SK-N-SH (cell line): ENCODE data around the gene CTNNA3. TPM values are rescaled to one million over a fixed set of nuclear protein-coding genes. Genes with fewer than 3 reads are reported as not detected.
"Not testable (repeated sequence)": the region's sequence is repeated elsewhere in the genome, so short reads cannot be mapped to it uniquely, and the experiment has no call there.

Source experiments
- CTCF ChIA-PET: fragments of 300-600, 350-600 bp; formaldehyde crosslinking; extraction: SDS; loops from one replicate; lab custom pipeline; 2021; lab: Yijun Ruan, JAX
- POLR2A ChIA-PET: fragments of 350-600 bp; sonication (Branson Sonifier 250); formaldehyde crosslinking; extraction: SDS; loops from one replicate; lab custom pipeline; 2020; ENCODE audit warnings: antibody characterized with exemption, inconsistent platforms; lab: Yijun Ruan, JAX
- DNase-seq: peaks from one replicate; pipeline ENCODE4 v3.0.0; 2012
- H2AFZ ChIP-seq: fragments of 200-600 bp; sonication (generic); 2 replicates; pipeline ENCODE4 v1.8.1; 2016; ENCODE audit warnings: antibody characterized with exemption, mild to moderate bottlenecking, low read depth
- H3F3A ChIP-seq: fragments of 200-600 bp; sonication (generic); replicated peaks from 2 replicates; pipeline ENCODE3; 2016; ENCODE audit warnings: antibody characterized with exemption, mild to moderate bottlenecking; ENCODE audit not compliant: insufficient read depth
- H3K27ac ChIP-seq, 2 experiments: fragments of 200-500 bp in 1 of 2; fragments of 200-600 bp in 1 of 2; sonication (Bioruptor generic) in 1 of 2; sonication (generic), shearing (Covaris generic) in 1 of 2; 2 replicates each; pipeline versions ENCODE4 v1.5.1 to v1.6.1; 2014 to 2016; ENCODE audit warnings: low read depth in 2 of 2, inconsistent platforms in 1 of 2, low read length in 1 of 2, mild to moderate bottlenecking in 1 of 2, mixed read lengths in 1 of 2
- H3K27me3 ChIP-seq: fragments of 200-600 bp; sonication (generic), shearing (Covaris generic); 2 replicates; pipeline ENCODE4 v1.6.1; 2016; ENCODE audit warnings: mixed run types; ENCODE audit not compliant: insufficient read depth
- H3K36me3 ChIP-seq, 2 experiments: fragments of 200-500 bp in 1 of 2; fragments of 200-600 bp in 1 of 2; sonication (Bioruptor generic) in 1 of 2; sonication (generic) in 1 of 2; replicated peaks in 1 of 2; 2 replicates each; pipeline versions ENCODE3 to v1.5.1; 2014 to 2016; ENCODE audit warnings: low read length in 1 of 2, mild to moderate bottlenecking in 1 of 2; ENCODE audit not compliant: insufficient read depth in 2 of 2, control insufficient read depth in 1 of 2
- H3K4me1 ChIP-seq, 2 experiments: fragments of 200-500 bp in 1 of 2; fragments of 200-600 bp in 1 of 2; sonication (Bioruptor generic) in 1 of 2; sonication (generic), shearing (Covaris generic) in 1 of 2; 2 replicates each; pipeline versions ENCODE4 v1.5.1 to v1.6.1; 2014 to 2016; ENCODE audit warnings: low read depth in 1 of 2, low read length in 1 of 2, mixed run types in 1 of 2; ENCODE audit not compliant: insufficient read depth in 2 of 2, control insufficient read depth in 1 of 2
- H3K4me2 ChIP-seq: fragments of 200-600 bp; sonication (generic), shearing (Covaris generic); 2 replicates; pipeline ENCODE4 v1.6.1; 2017; ENCODE audit warnings: mixed run types
- H3K4me3 ChIP-seq, 2 experiments: fragments of 200-500 bp in 1 of 2; fragments of 200-600 bp in 1 of 2; sonication (Bioruptor generic) in 1 of 2; sonication (generic), shearing (Covaris generic) in 1 of 2; 2 replicates each; pipeline versions ENCODE4 v1.5.1 to v1.8.1; 2014 to 2016; ENCODE audit warnings: low read depth in 2 of 2, inconsistent platforms in 1 of 2, low read length in 1 of 2, mild to moderate bottlenecking in 1 of 2, mixed read lengths in 1 of 2, moderate library complexity in 1 of 2
- H3K79me2 ChIP-seq: fragments of 200-600 bp; sonication (generic); 2 replicates; pipeline ENCODE4 v1.8.1; 2017; ENCODE audit warnings: mild to moderate bottlenecking; ENCODE audit not compliant: insufficient read depth
- H3K9ac ChIP-seq: fragments of 200-600 bp; sonication (generic); 2 replicates; pipeline ENCODE4 v1.6.1; 2017; ENCODE audit warnings: mixed run types
- H3K9me2 ChIP-seq: fragments of 200-600 bp; sonication (generic); 2 replicates; pipeline ENCODE4 v1.6.1; 2017; ENCODE audit warnings: mixed run types
- H3K9me3 ChIP-seq: fragments of 200-600 bp; sonication (generic); 2 replicates; pipeline ENCODE4 v1.6.1; 2017; ENCODE audit warnings: mixed run types, mild to moderate bottlenecking, moderate library complexity
- H4K20me1 ChIP-seq: fragments of 200-600 bp; sonication (generic); 2 replicates; pipeline ENCODE4 v1.6.1; 2017; ENCODE audit warnings: mild to moderate bottlenecking, mixed run types; ENCODE audit not compliant: insufficient read depth
- FOXM1 ChIP-seq: IDR thresholded peaks from 2 replicates; pipeline ENCODE4 v1.4.0; 2012; ENCODE audit warnings: low read depth, mild to moderate bottlenecking
- GABPA ChIP-seq: IDR thresholded peaks from 2 replicates; pipeline ENCODE4 v1.4.0; 2012; ENCODE audit warnings: low read depth, mild to moderate bottlenecking
- MXI1 ChIP-seq: IDR thresholded peaks from 2 replicates; pipeline ENCODE4 v1.6.1; 2012; ENCODE audit warnings: mild to moderate bottlenecking, low read depth, low read length, improper control_type of control experiment
- NFIC ChIP-seq: IDR thresholded peaks from 2 replicates; pipeline ENCODE4 v1.4.0; 2012; ENCODE audit warnings: borderline replicate concordance
- POLR2AphosphoS5 ChIP-seq: IDR thresholded peaks from 2 replicates; pipeline ENCODE4 v1.6.1; 2012; ENCODE audit warnings: low read depth, low read length
- RCOR1 ChIP-seq: fragments of 150-350 bp; IDR thresholded peaks from 2 replicates; pipeline ENCODE4 v1.6.1; 2017; ENCODE audit warnings: antibody characterized with exemption, low read length
- RFX5 ChIP-seq: IDR thresholded peaks from 2 replicates; pipeline ENCODE4 v1.6.1; 2012; ENCODE audit warnings: mild to moderate bottlenecking, improper control_type of control experiment, low read length
- TCF12 ChIP-seq: IDR thresholded peaks from 2 replicates; pipeline ENCODE4 v1.4.0; 2012
- TEAD4 ChIP-seq: IDR thresholded peaks from 2 replicates; pipeline ENCODE4 v1.4.0; 2012; ENCODE audit warnings: mild to moderate bottlenecking, borderline replicate concordance; ENCODE audit not compliant: insufficient read depth
- YY1 ChIP-seq: IDR thresholded peaks from 2 replicates; pipeline ENCODE4 v1.4.0; 2012; ENCODE audit warnings: low read depth, mild to moderate bottlenecking
- WGBS: methylation state at CpG from one replicate; pipeline ENCODE4 v1.1.6; 2017; ENCODE audit warnings: low lambda C conversion rate; 5-methylcytosine and 5-hydroxymethylcytosine counted together
- polyA plus RNA-seq, 3 experiments: library from polyadenylated mRNA; depleted of rRNA; stranded (reverse); fragments of >200 nt; gene quantifications; 2 replicates each; pipeline ENCODE4 v1.2.3, GENCODE V29; 2012
- TF ChIP-seq, protein P1 (sequence below): IDR thresholded peaks from 2 replicates; pipeline ENCODE4; 2012
- TF ChIP-seq, protein P2 (sequence below): fragments of 200-600 bp; sonication (generic); IDR thresholded peaks from 2 replicates; pipeline ENCODE4 v1.6.1; 2017; ENCODE audit warnings: antibody characterized with exemption, mild to moderate bottlenecking, moderate library complexity
- TF ChIP-seq, protein P3 (sequence below): IDR thresholded peaks from 2 replicates; pipeline ENCODE4 v1.4.0; 2012; ENCODE audit warnings: low read depth
- TF ChIP-seq, protein P4 (sequence below): fragments of 150-350 bp; IDR thresholded peaks from 2 replicates; pipeline ENCODE4 v1.6.1; 2017; ENCODE audit warnings: antibody characterized with exemption, low read length, low read depth, borderline replicate concordance
- TF ChIP-seq, protein P5 (sequence below): fragments of 150-350 bp; IDR thresholded peaks from 2 replicates; pipeline ENCODE4 v1.6.1; 2016; ENCODE audit warnings: mild to moderate bottlenecking, low read depth, low read length

Gene CTNNA3
- polyA plus RNA-seq, 1 of the 3 experiments (the other 2 are of a cell fraction): not detected

DNA sequence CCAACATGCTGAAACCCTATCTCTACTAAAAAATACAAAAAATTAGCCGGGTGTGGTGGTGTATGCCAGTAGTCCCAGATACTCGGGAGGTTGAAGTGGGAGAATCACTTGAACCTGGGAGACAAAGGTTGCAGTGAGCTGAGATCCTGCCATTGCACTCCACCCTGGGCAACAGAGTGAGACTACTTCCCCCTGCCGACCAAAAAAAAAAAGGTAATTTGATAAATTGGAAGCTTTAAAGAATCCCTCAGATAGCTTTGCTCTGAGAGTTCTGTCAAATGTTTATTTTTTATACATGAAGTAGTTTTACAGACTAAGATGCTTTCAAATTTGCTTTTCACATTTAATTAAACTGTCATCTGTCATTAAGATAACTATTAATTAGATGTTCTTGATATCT lies 1333.5 kb downstream of the CTNNA3 start:
- Histone ChIP-seq H3F3A (no peaks in the 10 kb centered on the region), H2AFZ (no peak overlapping the region), H4K20me1 (no peaks in the 10 kb centered on the region), H3K9me3 (no peaks in the 10 kb centered on the region), H3K27me3 (no peaks in the 10 kb centered on the region), H3K4me1 (no peaks in the 10 kb centered on the region), H3K4me2 (no peak overlapping the region), H3K9ac (no peak overlapping the region), H3K27ac (no peak overlapping the region), H3K36me3 (no peaks in the 10 kb centered on the region), H3K4me3 (no peak overlapping the region), H3K79me2 (no peaks in the 10 kb centered on the region), H3K9me2 (no peaks in the 10 kb centered on the region)
- WGBS: 19% methylated on average over 3 of the region's 3 CpGs
- ChIA-PET POLR2A (no interaction called here), CTCF (interaction anchor here (1.7 kb wide), 1 partner anchor 14 kb away, joined by 4 read pairs; no protein-coding TSS in a partner anchor)
- TF ChIP-seq NFIC (no peak), YY1 (no peak), MXI1 (no peak), TEAD4 (no peak), RFX5 (no peak), FOXM1 (no peak), TCF12 (no peak)
- TF ChIP-seq, protein P1, sequence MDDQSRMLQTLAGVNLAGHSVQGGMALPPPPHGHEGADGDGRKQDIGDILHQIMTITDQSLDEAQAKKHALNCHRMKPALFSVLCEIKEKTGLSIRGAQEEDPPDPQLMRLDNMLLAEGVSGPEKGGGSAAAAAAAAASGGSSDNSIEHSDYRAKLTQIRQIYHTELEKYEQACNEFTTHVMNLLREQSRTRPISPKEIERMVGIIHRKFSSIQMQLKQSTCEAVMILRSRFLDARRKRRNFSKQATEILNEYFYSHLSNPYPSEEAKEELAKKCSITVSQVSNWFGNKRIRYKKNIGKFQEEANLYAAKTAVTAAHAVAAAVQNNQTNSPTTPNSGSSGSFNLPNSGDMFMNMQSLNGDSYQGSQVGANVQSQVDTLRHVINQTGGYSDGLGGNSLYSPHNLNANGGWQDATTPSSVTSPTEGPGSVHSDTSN: no peak
- TF ChIP-seq, protein P2, sequence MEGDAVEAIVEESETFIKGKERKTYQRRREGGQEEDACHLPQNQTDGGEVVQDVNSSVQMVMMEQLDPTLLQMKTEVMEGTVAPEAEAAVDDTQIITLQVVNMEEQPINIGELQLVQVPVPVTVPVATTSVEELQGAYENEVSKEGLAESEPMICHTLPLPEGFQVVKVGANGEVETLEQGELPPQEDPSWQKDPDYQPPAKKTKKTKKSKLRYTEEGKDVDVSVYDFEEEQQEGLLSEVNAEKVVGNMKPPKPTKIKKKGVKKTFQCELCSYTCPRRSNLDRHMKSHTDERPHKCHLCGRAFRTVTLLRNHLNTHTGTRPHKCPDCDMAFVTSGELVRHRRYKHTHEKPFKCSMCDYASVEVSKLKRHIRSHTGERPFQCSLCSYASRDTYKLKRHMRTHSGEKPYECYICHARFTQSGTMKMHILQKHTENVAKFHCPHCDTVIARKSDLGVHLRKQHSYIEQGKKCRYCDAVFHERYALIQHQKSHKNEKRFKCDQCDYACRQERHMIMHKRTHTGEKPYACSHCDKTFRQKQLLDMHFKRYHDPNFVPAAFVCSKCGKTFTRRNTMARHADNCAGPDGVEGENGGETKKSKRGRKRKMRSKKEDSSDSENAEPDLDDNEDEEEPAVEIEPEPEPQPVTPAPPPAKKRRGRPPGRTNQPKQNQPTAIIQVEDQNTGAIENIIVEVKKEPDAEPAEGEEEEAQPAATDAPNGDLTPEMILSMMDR: no peak
- no peak for DNase-seq

DNA sequence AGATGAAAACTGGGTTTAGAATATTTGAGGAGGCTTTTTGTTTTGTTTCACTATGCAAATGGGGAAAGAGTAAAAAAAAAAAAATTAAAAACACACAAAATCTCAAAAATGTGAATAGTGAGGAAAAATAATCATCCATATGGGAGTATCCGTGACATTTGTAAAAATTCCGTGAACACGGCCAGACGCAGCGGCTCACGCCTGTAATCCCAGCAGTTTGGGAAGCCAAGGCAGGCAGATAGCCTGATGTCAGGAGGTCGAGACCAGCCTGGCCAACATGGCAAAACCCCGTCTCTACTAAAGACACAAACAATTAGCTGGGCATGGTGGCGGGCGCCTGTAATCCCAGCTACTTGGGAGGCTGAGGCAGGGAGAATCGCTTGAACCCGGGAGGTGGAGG lies 1342.2 kb downstream of the CTNNA3 start:
- H3K9ac ChIP-seq, H4K20me1 ChIP-seq, H3K79me2 ChIP-seq, POLR2A ChIA-PET, H2AFZ ChIP-seq, H3K27me3 ChIP-seq, H3K4me1 ChIP-seq, H3K9me2 ChIP-seq, H3K27ac ChIP-seq, H3K36me3 ChIP-seq, CTCF ChIA-PET, H3K4me3 ChIP-seq, H3F3A ChIP-seq, DNase-seq, H3K4me2 ChIP-seq, H3K9me3 ChIP-seq: not testable (repeated sequence)
- 54% methylated on average over 8 of the region's 12 CpGs for WGBS

DNA sequence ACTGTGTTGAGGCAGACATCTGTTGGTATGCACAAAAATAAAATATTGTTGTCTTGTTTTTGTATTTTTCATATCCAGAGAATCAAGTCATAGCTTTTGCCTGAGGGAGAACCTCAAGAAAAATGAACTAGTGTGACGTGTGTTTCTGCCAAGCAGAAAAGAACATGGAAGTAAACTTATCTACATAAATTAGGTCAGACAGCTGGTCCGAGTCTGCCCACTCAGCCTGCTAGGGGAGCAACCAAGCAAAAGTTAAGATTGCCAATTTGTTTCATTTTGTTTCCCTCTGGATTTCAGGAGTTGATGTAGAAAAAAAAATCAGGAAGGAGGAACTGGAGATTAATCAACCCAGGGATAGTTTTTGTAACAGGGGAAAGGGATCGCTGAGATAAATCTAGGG lies 1342.6 kb downstream of the CTNNA3 start:
- no peaks in the 10 kb centered on the region for H3K27me3 ChIP-seq
- no peaks in the 10 kb centered on the region for H4K20me1 ChIP-seq
- no peak overlapping the region for H3K9ac ChIP-seq
- DNase-seq: no peak
- no peaks in the 10 kb centered on the region for H3K36me3 ChIP-seq
- no peak overlapping the region for H3K27ac ChIP-seq
- WGBS: 29% methylated on average over 3 of the region's 3 CpGs
- POLR2A ChIA-PET: no interaction called here
- H3K79me2 ChIP-seq: no peaks in the 10 kb centered on the region
- H3K9me3 ChIP-seq: no peaks in the 10 kb centered on the region
- no peaks in the 10 kb centered on the region for H3K9me2 ChIP-seq
- no peaks in the 10 kb centered on the region for H3K4me1 ChIP-seq
- TF ChIP-seq, protein P3, sequence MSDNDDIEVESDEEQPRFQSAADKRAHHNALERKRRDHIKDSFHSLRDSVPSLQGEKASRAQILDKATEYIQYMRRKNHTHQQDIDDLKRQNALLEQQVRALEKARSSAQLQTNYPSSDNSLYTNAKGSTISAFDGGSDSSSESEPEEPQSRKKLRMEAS: no peak
- TF ChIP-seq RCOR1 (no peak), TCF12 (no peak), GABPA (no peak), MXI1 (no peak), POLR2AphosphoS5 (no peak)
- TF ChIP-seq, protein P4, sequence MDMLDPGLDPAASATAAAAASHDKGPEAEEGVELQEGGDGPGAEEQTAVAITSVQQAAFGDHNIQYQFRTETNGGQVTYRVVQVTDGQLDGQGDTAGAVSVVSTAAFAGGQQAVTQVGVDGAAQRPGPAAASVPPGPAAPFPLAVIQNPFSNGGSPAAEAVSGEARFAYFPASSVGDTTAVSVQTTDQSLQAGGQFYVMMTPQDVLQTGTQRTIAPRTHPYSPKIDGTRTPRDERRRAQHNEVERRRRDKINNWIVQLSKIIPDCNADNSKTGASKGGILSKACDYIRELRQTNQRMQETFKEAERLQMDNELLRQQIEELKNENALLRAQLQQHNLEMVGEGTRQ: no peak
- TF ChIP-seq, protein P5, sequence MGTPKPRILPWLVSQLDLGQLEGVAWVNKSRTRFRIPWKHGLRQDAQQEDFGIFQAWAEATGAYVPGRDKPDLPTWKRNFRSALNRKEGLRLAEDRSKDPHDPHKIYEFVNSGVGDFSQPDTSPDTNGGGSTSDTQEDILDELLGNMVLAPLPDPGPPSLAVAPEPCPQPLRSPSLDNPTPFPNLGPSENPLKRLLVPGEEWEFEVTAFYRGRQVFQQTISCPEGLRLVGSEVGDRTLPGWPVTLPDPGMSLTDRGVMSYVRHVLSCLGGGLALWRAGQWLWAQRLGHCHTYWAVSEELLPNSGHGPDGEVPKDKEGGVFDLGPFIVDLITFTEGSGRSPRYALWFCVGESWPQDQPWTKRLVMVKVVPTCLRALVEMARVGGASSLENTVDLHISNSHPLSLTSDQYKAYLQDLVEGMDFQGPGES: no peak
- TF ChIP-seq, all 33 proteins: peak for 0
- H3F3A ChIP-seq: no peaks in the 10 kb centered on the region
- no peak overlapping the region for H2AFZ ChIP-seq
- no peak overlapping the region for H3K4me2 ChIP-seq
- CTCF ChIA-PET: no interaction called here
- no peak overlapping the region for H3K4me3 ChIP-seq
